Neuronal stem cell (in vitro differentiated cells): ENCODE measurements around the gene CD81.
"Not testable (repeated sequence)": the region's sequence is repeated elsewhere in the genome, so short reads cannot be mapped to it uniquely, and the experiment has no call there.

ENCODE experiments used
- DNase-seq: peaks from one replicate; pipeline ENCODE4 v3.0.0-alpha.2; 2013; ENCODE audit warnings: low spot score
- H2AFZ ChIP-seq: one replicate; pipeline ENCODE4 v1.6.1; 2013; ENCODE audit warnings: mild to moderate bottlenecking, low read length, inconsistent platforms
- H2AK5ac ChIP-seq: 2 replicates; pipeline ENCODE4 v1.6.1; 2013; ENCODE audit warnings: low read depth, mild to moderate bottlenecking, inconsistent platforms, low read length, moderate library complexity, mixed read lengths
- H2BK120ac ChIP-seq: 2 replicates; pipeline ENCODE4 v1.6.1; 2013; ENCODE audit warnings: low read depth, mild to moderate bottlenecking, inconsistent platforms, low read length, moderate library complexity, mixed read lengths
- H2BK12ac ChIP-seq: one replicate; pipeline ENCODE4 v1.6.1; 2013; ENCODE audit warnings: low read length, inconsistent platforms
- H2BK15ac ChIP-seq: 2 replicates; pipeline ENCODE4 v1.6.1; 2013; ENCODE audit warnings: mild to moderate bottlenecking, low read length, inconsistent platforms, mixed read lengths
- H2BK5ac ChIP-seq: one replicate; pipeline ENCODE4 v1.6.1; 2013; ENCODE audit warnings: inconsistent platforms, mild to moderate bottlenecking, low read length, moderate library complexity
- H3K14ac ChIP-seq: one replicate; pipeline ENCODE4 v1.6.1; 2013; ENCODE audit warnings: low read length, inconsistent platforms
- H3K18ac ChIP-seq: 2 replicates; pipeline ENCODE4 v1.6.1; 2013; ENCODE audit warnings: low read length, inconsistent platforms
- H3K23ac ChIP-seq: 2 replicates; pipeline ENCODE4 v1.6.1; 2013; ENCODE audit warnings: low read depth, mild to moderate bottlenecking, mixed read lengths, low read length, inconsistent platforms; ENCODE audit not compliant: poor library complexity
- H3K27ac ChIP-seq: replicated peaks from 3 replicates; pipeline ENCODE4 v1.5.1; 2013; ENCODE audit warnings: low read length, inconsistent platforms
- H3K27me3 ChIP-seq, 3 experiments: 2 replicates each; pipeline ENCODE4 v1.6.1; 2013; ENCODE audit warnings: low read length in 3 of 3, mild to moderate bottlenecking in 2 of 3, inconsistent platforms in 1 of 3, low read depth in 1 of 3, mixed read lengths in 1 of 3, moderate library complexity in 1 of 3; ENCODE audit not compliant: control insufficient read depth in 3 of 3, insufficient read depth in 3 of 3
- H3K36me3 ChIP-seq, 2 donors: replicated peaks in 1 of 2; 2 replicates each; pipeline ENCODE4 v1.6.1; 2013; ENCODE audit warnings: low read length in 2 of 2; ENCODE audit not compliant: control insufficient read depth in 2 of 2, insufficient read depth in 2 of 2
- H3K4ac ChIP-seq: 2 replicates; pipeline ENCODE4 v1.6.1; 2013; ENCODE audit warnings: inconsistent platforms, mild to moderate bottlenecking, low read length, moderate library complexity
- H3K4me1 ChIP-seq, 2 donors: 1 replicate in 1 of 2; 2 replicates in 1 of 2; pipeline ENCODE4 v1.6.1; 2013; ENCODE audit warnings: low read length in 2 of 2, low read depth in 1 of 2; ENCODE audit not compliant: control insufficient read depth in 2 of 2, insufficient read depth in 1 of 2
- H3K4me2 ChIP-seq: one replicate; pipeline ENCODE4 v1.6.1; 2013; ENCODE audit warnings: mild to moderate bottlenecking, low read length, inconsistent platforms; ENCODE audit not compliant: insufficient read depth, poor library complexity, severe bottlenecking
- H3K4me3 ChIP-seq, 2 donors: 2 replicates each; pipeline ENCODE4 v1.5.1; 2013; ENCODE audit warnings: low read length in 2 of 2, mild to moderate bottlenecking in 2 of 2, inconsistent platforms in 1 of 2, moderate library complexity in 1 of 2
- H3K79me1 ChIP-seq: one replicate; pipeline ENCODE4 v1.6.1; 2013; ENCODE audit warnings: low read depth, mild to moderate bottlenecking, inconsistent platforms, low read length, moderate library complexity
- H3K9ac ChIP-seq: one replicate; pipeline ENCODE4 v1.6.1; 2013; ENCODE audit warnings: mild to moderate bottlenecking, low read depth, low read length, inconsistent platforms; ENCODE audit not compliant: poor library complexity
- H3K9me3 ChIP-seq, 2 donors: replicated peaks in 1 of 2; 2 replicates each; pipeline versions ENCODE3 to v1.6.1; 2013; ENCODE audit warnings: low read length in 2 of 2, mild to moderate bottlenecking in 2 of 2, inconsistent platforms in 1 of 2, low read depth in 1 of 2, mixed read lengths in 1 of 2, moderate library complexity in 1 of 2; ENCODE audit not compliant: control insufficient read depth in 2 of 2, insufficient read depth in 1 of 2
- H4K8ac ChIP-seq: one replicate; pipeline ENCODE4 v1.6.1; 2013; ENCODE audit warnings: low read depth, mild to moderate bottlenecking, inconsistent platforms, low read length, moderate library complexity
- H4K91ac ChIP-seq: one replicate; pipeline ENCODE4 v1.6.1; 2013; ENCODE audit warnings: low read length, low read depth, mild to moderate bottlenecking, inconsistent platforms; ENCODE audit not compliant: poor library complexity
- WGBS, 2 donors: extraction: QIAGEN DNeasy Blood & Tissue Kit; methylation state at CpG; one replicate each; pipeline ENCODE4 v1.1.7; 2013; ENCODE audit warnings: missing lambda C conversion rate in 2 of 2, mixed read lengths in 1 of 2; ENCODE audit not compliant: insufficient read length in 2 of 2, insufficient replicate concordance in 1 of 2; ENCODE audit errors: extremely low coverage in 2 of 2; 5-methylcytosine and 5-hydroxymethylcytosine counted together

The CD81 gene

DNA sequence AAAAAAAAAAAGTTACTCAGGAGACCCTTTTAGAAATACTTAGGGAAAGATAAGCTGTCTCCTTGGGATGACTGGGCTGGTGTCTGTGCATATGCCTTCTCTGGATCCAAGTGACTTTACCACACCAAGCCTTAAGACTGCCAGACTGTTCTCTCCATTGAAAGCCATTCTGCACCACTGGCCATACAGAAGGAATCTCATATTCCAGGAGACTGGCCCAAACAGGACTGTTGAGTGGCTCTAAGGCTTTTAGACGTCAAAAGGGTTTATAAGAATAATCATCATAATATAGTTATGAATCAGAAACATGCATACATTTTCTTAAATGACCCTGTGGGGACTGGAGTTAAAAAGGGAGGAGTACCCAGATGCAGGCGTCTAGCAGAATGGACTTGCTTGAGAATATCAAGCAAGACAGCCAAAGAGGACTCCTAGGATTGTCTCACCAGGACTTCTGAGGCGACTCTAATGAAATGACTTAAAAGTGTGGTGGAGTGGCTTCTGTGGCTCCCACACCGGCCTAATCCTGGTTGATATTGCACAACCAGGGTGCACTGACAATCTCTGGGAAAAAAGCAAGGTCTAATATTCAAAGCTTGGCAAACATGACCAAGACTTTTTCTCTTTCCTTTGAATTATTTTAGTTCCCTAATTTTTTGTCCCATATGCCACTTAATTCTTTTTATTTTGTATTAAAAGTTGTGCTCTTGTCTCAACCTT lies 43.5 kb upstream of the CD81 start:
- not testable (repeated sequence) for H3K9ac ChIP-seq, H4K8ac ChIP-seq, H3K4ac ChIP-seq, H2BK15ac ChIP-seq, H3K9me3 ChIP-seq, H3K14ac ChIP-seq, H3K27ac ChIP-seq, H3K79me1 ChIP-seq, H3K23ac ChIP-seq, H2AFZ ChIP-seq, H3K36me3 ChIP-seq, H2BK12ac ChIP-seq, H2BK5ac ChIP-seq, H3K4me2 ChIP-seq, DNase-seq, H2BK120ac ChIP-seq, H3K4me3 ChIP-seq, H2AK5ac ChIP-seq, H3K27me3 ChIP-seq, H4K91ac ChIP-seq, H3K18ac ChIP-seq
- H3K4me1 ChIP-seq, result peaks cover 0 to 12% of the 10 kb centered on the region in 2 donors
- WGBS, 2 donors, result no CpG with 5 or more reads among the region's 4 CpGs

DNA sequence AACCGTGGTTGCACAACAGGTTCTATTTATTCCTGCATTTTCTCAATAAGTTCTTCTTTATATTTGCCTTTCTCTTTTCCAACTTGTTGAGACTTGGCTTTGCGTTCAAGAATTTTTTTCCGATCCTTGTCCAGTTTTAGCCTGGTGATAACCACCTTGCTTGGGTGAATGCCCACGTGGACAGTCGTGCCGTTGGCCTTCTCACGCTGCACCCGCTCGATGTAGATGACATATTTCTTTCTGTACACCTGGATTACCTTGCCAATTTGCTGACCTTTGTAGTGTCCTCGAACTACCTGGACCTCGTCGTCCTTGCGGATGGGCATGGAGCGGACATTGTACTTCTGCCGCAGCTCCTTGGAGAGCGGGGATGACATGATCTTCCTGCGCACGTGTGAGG lies 41.8 kb upstream of the CD81 start:
- WGBS, 2 donors, result no CpG with 5 or more reads among the region's 18 CpGs
- H4K91ac ChIP-seq, H2BK15ac ChIP-seq, H2AK5ac ChIP-seq, H3K23ac ChIP-seq, H3K27ac ChIP-seq, H2AFZ ChIP-seq, H3K4me3 ChIP-seq, H3K18ac ChIP-seq, H3K14ac ChIP-seq, H2BK5ac ChIP-seq, H3K4ac ChIP-seq, DNase-seq, H2BK120ac ChIP-seq, H4K8ac ChIP-seq, H3K9ac ChIP-seq, H3K4me2 ChIP-seq, H3K36me3 ChIP-seq, H3K4me1 ChIP-seq, H3K9me3 ChIP-seq, H3K79me1 ChIP-seq, H3K27me3 ChIP-seq, H2BK12ac ChIP-seq: not testable (repeated sequence)

DNA sequence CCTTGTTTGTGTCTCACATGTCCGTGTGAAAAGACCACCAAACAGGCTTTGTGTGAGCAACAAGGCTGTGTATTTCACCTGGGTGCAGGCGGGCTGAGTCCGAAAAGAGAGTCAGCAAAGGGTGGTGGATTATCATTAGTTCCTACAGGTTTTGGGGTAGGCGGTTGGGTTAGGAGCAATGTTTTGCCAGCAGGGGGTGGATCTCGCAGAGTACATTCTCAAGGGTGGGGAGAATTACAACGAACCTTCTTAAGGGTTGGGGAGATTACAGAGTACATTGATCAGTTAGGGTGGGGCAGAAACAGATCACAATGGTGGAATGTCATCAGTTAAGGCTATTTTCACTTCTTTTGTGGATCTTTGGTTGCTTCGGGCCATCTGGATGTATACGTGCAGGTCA lies 38.4 kb upstream of the CD81 start:
- not testable (repeated sequence) for H3K27ac ChIP-seq

DNA sequence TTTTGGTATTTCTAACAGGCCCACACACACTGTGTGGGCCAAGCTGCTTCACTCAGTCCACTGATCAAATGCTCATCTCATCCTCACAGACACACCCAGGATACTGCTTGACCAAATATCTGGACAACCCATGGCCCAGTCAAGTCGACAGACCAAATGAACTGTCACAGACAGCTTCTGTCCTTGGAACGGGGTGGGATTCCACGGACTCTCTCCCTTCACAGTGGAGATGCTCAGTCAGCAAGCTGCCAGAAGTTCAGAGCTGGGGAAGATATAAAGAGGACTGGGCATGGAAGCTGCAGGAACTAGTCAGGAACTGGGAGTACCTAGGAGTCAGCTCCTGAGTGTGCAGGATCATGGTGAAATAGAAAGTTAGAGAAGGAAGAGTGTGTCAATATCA lies 34.6 kb upstream of the CD81 start:
- Histone ChIP-seq H2AFZ (no peak overlapping the region), H3K36me3 (no peaks in the 10 kb centered on the region), H3K27ac (no peak overlapping the region), H3K23ac (peak overlapping the region; percentile 10), H3K4me1 (peaks cover 0 to 2% of the 10 kb centered on the region in 2 donors), H3K27me3 (peaks cover 0 to 4% (median 2%) of the 10 kb centered on the region in 3 experiments), H3K18ac (no peak overlapping the region), H2BK12ac (no peak overlapping the region), H2BK15ac (no peak overlapping the region), H3K4me2 (no peak overlapping the region), H3K4me3 (no peak overlapping the region), H3K9me3 (peaks cover 0 to 13% of the 10 kb centered on the region in 2 donors), H2BK120ac (no peak overlapping the region), H2AK5ac (no peak overlapping the region), H4K8ac (no peak overlapping the region), H4K91ac (no peak overlapping the region), H3K14ac (no peak overlapping the region), H3K4ac (no peak overlapping the region), H2BK5ac (no peak overlapping the region), H3K9ac (no peak overlapping the region), H3K79me1 (peaks cover 3% of the 10 kb centered on the region)
- WGBS, 2 donors, result no CpG with 5 or more reads among the region's 3 CpGs
- no peak for DNase-seq

More for the DNA sequence above, 38.4 kb upstream of the CD81 start:
- not testable (repeated sequence) for H2BK120ac ChIP-seq, H2AK5ac ChIP-seq, H3K4me2 ChIP-seq, H3K36me3 ChIP-seq, H2BK5ac ChIP-seq, H3K9me3 ChIP-seq, H4K8ac ChIP-seq, H3K14ac ChIP-seq, DNase-seq, H3K9ac ChIP-seq, H2BK12ac ChIP-seq, H4K91ac ChIP-seq, H3K18ac ChIP-seq, H3K4ac ChIP-seq, H3K4me1 ChIP-seq, H2AFZ ChIP-seq, H3K4me3 ChIP-seq, H3K23ac ChIP-seq, H3K27me3 ChIP-seq, H3K79me1 ChIP-seq, H2BK15ac ChIP-seq
- WGBS, 2 donors, result no CpG with 5 or more reads among the region's 8 CpGs
